IMR-90 (cell line): Measurements from ENCODE around the gene EXOC3L4. TPM values are rescaled to one million over a fixed set of nuclear protein-coding genes. Genes with fewer than 3 reads are reported as not detected.

Source experiments
- ATAC-seq: fragments of 200-7000 bp; cut with Tn5 transposase; 2 replicates; pipeline ENCODE4 v1.9.1; 2020; ENCODE audit warnings: low read depth, mild to moderate bottlenecking, moderate library complexity
- BruUV-seq: library from RNA; stranded (reverse); fragments of 400-500 nt; replicated peaks from 2 replicates; lab custom pipeline; 2021; lab: Mats Ljungman, UMichigan
- CTCF ChIA-PET: fragments of 300-600 bp; formaldehyde crosslinking; extraction: SDS; loops from one replicate; lab custom pipeline; 2021; ENCODE audit warnings: antibody characterized with exemption; lab: Yijun Ruan, JAX
- POLR2A ChIA-PET: fragments of 300-600 bp; sonication (Branson Sonifier 250); formaldehyde crosslinking; loops from one replicate; lab custom pipeline; 2022; ENCODE audit warnings: antibody characterized with exemption; ENCODE audit not compliant: unreplicated experiment; lab: Charles Lee
- DNase-seq: peaks from one replicate; pipeline ENCODE4 v3.0.0; 2013
- H2AFZ ChIP-seq: replicated peaks from 2 replicates; pipeline ENCODE3; 2013; ENCODE audit warnings: low read length, mild to moderate bottlenecking; ENCODE audit not compliant: poor library complexity
- H2AK5ac ChIP-seq: 2 replicates; pipeline ENCODE4 v1.6.1; 2013; ENCODE audit warnings: low read depth, low read length, inconsistent platforms
- H2AK9ac ChIP-seq: replicated peaks from 2 replicates; pipeline ENCODE3; 2013; ENCODE audit warnings: mild to moderate bottlenecking, low read depth, low read length, moderate library complexity; ENCODE audit not compliant: poor library complexity
- H2BK120ac ChIP-seq: 2 replicates; pipeline ENCODE4 v1.6.1; 2013; ENCODE audit warnings: low read depth, low read length, inconsistent platforms
- H2BK15ac ChIP-seq: 3 replicates; pipeline ENCODE4 v1.6.1; 2013; ENCODE audit warnings: low read depth, low read length, inconsistent platforms
- H2BK20ac ChIP-seq: 2 replicates; pipeline ENCODE4 v1.6.1; 2013; ENCODE audit warnings: low read depth, mild to moderate bottlenecking, inconsistent platforms, low read length, moderate library complexity
- H2BK5ac ChIP-seq: 2 replicates; pipeline ENCODE4 v1.6.1; 2013; ENCODE audit warnings: mild to moderate bottlenecking, low read depth, low read length, inconsistent platforms; ENCODE audit not compliant: poor library complexity, severe bottlenecking
- H3K14ac ChIP-seq: replicated peaks from 2 replicates; pipeline ENCODE4 v1.6.1; 2013; ENCODE audit warnings: low read depth, low read length, inconsistent platforms
- H3K18ac ChIP-seq: 2 replicates; pipeline ENCODE4 v1.6.1; 2013; ENCODE audit warnings: low read depth, low read length, control low read depth
- H3K23ac ChIP-seq: 2 replicates; pipeline ENCODE4 v1.6.1; 2013; ENCODE audit warnings: low read depth, low read length, inconsistent platforms
- H3K27ac ChIP-seq: 2 replicates; pipeline ENCODE4 v1.5.1; 2013; ENCODE audit warnings: mild to moderate bottlenecking, control low read depth, low read length; ENCODE audit not compliant: insufficient read depth
- H3K27me3 ChIP-seq: 2 replicates; pipeline ENCODE4 v1.6.1; 2013; ENCODE audit warnings: low read length; ENCODE audit not compliant: control insufficient read depth, insufficient read depth
- H3K36me3 ChIP-seq: 2 replicates; pipeline ENCODE4 v1.6.1; 2013; ENCODE audit warnings: low read length, mixed read lengths; ENCODE audit not compliant: control insufficient read depth, insufficient read depth
- H3K4ac ChIP-seq: 2 replicates; pipeline ENCODE4 v1.6.1; 2013; ENCODE audit warnings: low read depth, low read length, inconsistent platforms
- H3K4me1 ChIP-seq: 2 replicates; pipeline ENCODE4 v1.6.1; 2013; ENCODE audit warnings: low read length, mixed read lengths; ENCODE audit not compliant: control insufficient read depth, insufficient read depth
- H3K4me2 ChIP-seq: 2 replicates; pipeline ENCODE4 v1.6.1; 2013; ENCODE audit warnings: low read depth, mild to moderate bottlenecking, control low read depth, low read length, moderate library complexity
- H3K4me3 ChIP-seq: 2 replicates; pipeline ENCODE4 v1.5.1; 2013; ENCODE audit warnings: low read depth, mild to moderate bottlenecking, control low read depth, low read length, moderate library complexity; ENCODE audit not compliant: insufficient read depth
- H3K56ac ChIP-seq: 2 replicates; pipeline ENCODE4 v1.6.1; 2013; ENCODE audit warnings: low read length, inconsistent platforms; ENCODE audit not compliant: insufficient read depth; ENCODE audit errors: extremely low read depth
- H3K79me1 ChIP-seq, 2 experiments: 2 replicates each; pipeline ENCODE4 v1.6.1; 2013; ENCODE audit warnings: low read length in 2 of 2, inconsistent platforms in 1 of 2, low read depth in 1 of 2
- H3K9ac ChIP-seq: 2 replicates; pipeline ENCODE4 v1.6.1; 2013; ENCODE audit warnings: low read depth, low read length, control low read depth
- H3K9me1 ChIP-seq: 2 replicates; pipeline ENCODE4 v1.6.1; 2013; ENCODE audit warnings: low read length, inconsistent platforms; ENCODE audit not compliant: insufficient read depth
- H3K9me3 ChIP-seq: 2 replicates; pipeline ENCODE4 v1.6.1; 2013; ENCODE audit warnings: low read length; ENCODE audit not compliant: control insufficient read depth, insufficient read depth
- H4K20me1 ChIP-seq: 2 replicates; pipeline ENCODE4 v1.6.1; 2013; ENCODE audit warnings: low read length, inconsistent platforms; ENCODE audit not compliant: insufficient read depth
- H4K5ac ChIP-seq: 2 replicates; pipeline ENCODE4 v1.6.1; 2013; ENCODE audit warnings: mild to moderate bottlenecking, low read depth, low read length, control low read depth
- H4K8ac ChIP-seq, 2 experiments: 2 replicates each; pipeline ENCODE4 v1.6.1; 2013; ENCODE audit warnings: low read depth in 2 of 2, low read length in 2 of 2, control low read depth in 1 of 2, inconsistent platforms in 1 of 2
- H4K91ac ChIP-seq: 2 replicates; pipeline ENCODE4 v1.6.1; 2013; ENCODE audit warnings: low read depth, low read length, inconsistent platforms; ENCODE audit not compliant: insufficient read depth
- CEBPB ChIP-seq: IDR thresholded peaks from 2 replicates; pipeline ENCODE4 v1.6.1; 2012; ENCODE audit warnings: low read depth, low read length, improper control_type of control experiment
- CTCF ChIP-seq: conservative IDR thresholded peaks from 2 replicates; pipeline ENCODE4 v1.5.1; 2012; ENCODE audit warnings: mild to moderate bottlenecking, low read depth, low read length, improper control_type of control experiment
- FOS ChIP-seq: fragments of 150-350 bp; IDR thresholded peaks from 2 replicates; pipeline ENCODE4 v1.6.1; 2016; ENCODE audit warnings: low read depth, low read length
- MAFK ChIP-seq: IDR thresholded peaks from 2 replicates; pipeline ENCODE4 v1.6.1; 2012; ENCODE audit warnings: low read depth, low read length, improper control_type of control experiment
- MAZ ChIP-seq: IDR thresholded peaks from 2 replicates; pipeline ENCODE4 v1.6.1; 2012; ENCODE audit warnings: low read depth, mild to moderate bottlenecking, low read length, improper control_type of control experiment, moderate library complexity, borderline replicate concordance
- MXI1 ChIP-seq: IDR thresholded peaks from 2 replicates; pipeline ENCODE4 v1.6.1; 2012; ENCODE audit warnings: low read depth, mild to moderate bottlenecking, low read length, moderate library complexity, borderline replicate concordance
- POLR2A ChIP-seq: IDR thresholded peaks from 2 replicates; pipeline ENCODE4 v1.6.1; 2012; ENCODE audit warnings: mild to moderate bottlenecking, low read depth, low read length
- RCOR1 ChIP-seq: IDR thresholded peaks from 2 replicates; pipeline ENCODE4 v1.6.1; 2012; ENCODE audit warnings: mild to moderate bottlenecking, low read length, improper control_type of control experiment; ENCODE audit not compliant: insufficient replicate concordance
- RFX5 ChIP-seq: IDR thresholded peaks from 2 replicates; pipeline ENCODE4 v1.8.0; 2012; ENCODE audit warnings: low read depth, mild to moderate bottlenecking, low read length, moderate library complexity
- SMC3 ChIP-seq: fragments of 150-350 bp; IDR thresholded peaks from 2 replicates; pipeline ENCODE4 v1.6.1; 2016; ENCODE audit warnings: low read depth, mild to moderate bottlenecking, antibody characterized with exemption, low read length, moderate library complexity
- USF2 ChIP-seq: fragments of 150-350 bp; IDR thresholded peaks from 2 replicates; pipeline ENCODE4 v1.6.1; 2017; ENCODE audit warnings: mild to moderate bottlenecking, antibody characterized with exemption, low read length, low read depth
- WGBS, 2 experiments: methylation state at CpG; one replicate each; pipeline versions ENCODE4 v1.1.5 to v1.1.7; 2013; ENCODE audit warnings: missing lambda C conversion rate in 2 of 2; ENCODE audit not compliant: insufficient read length in 1 of 2; ENCODE audit errors: extremely low coverage in 2 of 2; 5-methylcytosine and 5-hydroxymethylcytosine counted together
- dilution Hi-C: fragments of 300-500 bp; cut with HindIII; formaldehyde crosslinking; loops from one replicate; pipeline ENCODE4 v1.14.3; 2018; ENCODE audit warnings: low sequenced_read_pairs; ENCODE audit not compliant: unreplicated experiment
- in situ Hi-C: fragments of 300-500 bp; cut with MboI; formaldehyde crosslinking; loops from 3 replicates; pipeline ENCODE4 v1.14.3; 2019; ENCODE audit warnings: low sequenced_read_pairs, inconsistent platforms, mixed read lengths
- intact Hi-C: fragments of 100-400 bp; cut with micrococcal nuclease; formaldehyde crosslinking; loops from 2 replicates; pipeline ENCODE4 v1.10.0; 2022
- polyA plus RNA-seq, 3 experiments: library from polyadenylated mRNA; depleted of rRNA; stranded (reverse); fragments of >200 nt; gene quantifications; 2 replicates each; pipeline ENCODE4 v1.2.3, GENCODE V29; 2012; ENCODE audit warnings: low replicate concordance in 1 of 3
- total RNA-seq: library from RNA; depleted of rRNA; stranded (reverse); fragments of >200 nt; gene quantifications from 2 replicates; pipeline ENCODE4 v1.2.3, GENCODE V29; 2012

Gene EXOC3L4
- total and polyA plus RNA-seq, 2 of the 4 experiments (the other 2 are of a cell fraction) = not detected

- H2BK20ac ChIP-seq = no peak overlapping the region
- no peaks in the 10 kb centered on the region for H3K36me3 ChIP-seq
- H4K20me1 ChIP-seq = no peaks in the 10 kb centered on the region; the same call in 1 of the 2 replicates
- H2AFZ ChIP-seq = no peak overlapping the region
- peaks cover 3% of the 10 kb centered on the region; the same call in 1 of the 2 replicates for H3K4me1 ChIP-seq
- no peak overlapping the region for H2BK5ac ChIP-seq
- no peak overlapping the region for H3K4me3 ChIP-seq
- no peaks in the 10 kb centered on the region for H3K79me1 ChIP-seq
- H3K9ac ChIP-seq = no peak overlapping the region
- intact Hi-C loops = loop anchor here (10.0 kb wide), 1 partner anchor 114 kb away; no protein-coding TSS in a partner anchor
- H4K5ac ChIP-seq = no peak overlapping the region
- in situ Hi-C loops = no loop called here
- H4K91ac ChIP-seq = no peak overlapping the region
- no peak overlapping the region for H4K8ac ChIP-seq
- no peak overlapping the region for H3K14ac ChIP-seq
- no peak for ATAC-seq
- H3K9me3 ChIP-seq = no peaks in the 10 kb centered on the region
- no peak overlapping the region for H2AK9ac ChIP-seq
- no peak overlapping the region for H2BK120ac ChIP-seq
- peaks cover 2% of the 10 kb centered on the region; the same call in 1 of the 2 replicates for H3K27me3 ChIP-seq
- POLR2A ChIA-PET = no interaction called here
- H3K4me2 ChIP-seq = no peak overlapping the region
- no peak overlapping the region for H3K56ac ChIP-seq
- BruUV-seq = no TSS peak
- dilution Hi-C loops = no loop called here
- TF ChIP-seq MAFK (no peak), RFX5 (no peak), FOS (no peak), RCOR1 (no peak), CTCF (no peak), MXI1 (no peak), CEBPB (no peak), MAZ (no peak), POLR2A (no peak), USF2 (no peak), SMC3 (no peak)
- CTCF ChIA-PET = no interaction called here
- WGBS, 2 experiments = 91% methylated on average over 12 of the region's 21 CpGs; no CpG with 5 or more reads in 1 of the 2 experiments
- no peak for DNase-seq
- H3K4ac ChIP-seq = no peak overlapping the region
- no peak overlapping the region for H3K27ac ChIP-seq
- no peak overlapping the region for H2AK5ac ChIP-seq
- H3K23ac ChIP-seq = no peak overlapping the region
- H3K9me1 ChIP-seq = no peaks in the 10 kb centered on the region
- no peak overlapping the region for H3K18ac ChIP-seq
- no peak overlapping the region for H2BK15ac ChIP-seq
Measured at GRCh38 chr14:103070971-103071542, 23.5 kb upstream of the EXOC3L4 start.
